ENCODE results near the gene UBA6. TPM values are rescaled to one million over a fixed set of nuclear protein-coding genes. Genes with fewer than 3 reads are reported as not detected.

UBA6 gene
- total RNA-seq, 1 experiment from 2014 or later, result 81.5 TPM

- TF ChIP-seq SP1 (CRISPR knock-in tag; conservative IDR thresholded peaks at IDR 0.05) (no peak), TCF7 (CRISPR knock-in tag; IDR thresholded peaks at IDR 0.05; ENCODE audit: low read depth) (no peak), ZMAT4 (CRISPR knock-in tag; IDR thresholded peaks at IDR 0.05) (no peak), GABPB1 (CRISPR knock-in tag; IDR thresholded peaks at IDR 0.05) (no peak)
Observed at GRCh38 chr4:67721315-67721769, 20.4 kb upstream of the UBA6 start (continued).

GRCh38 chr4:67719953-67720617, 19.1 kb upstream of the UBA6 start:
- ATAC-seq (no peak), DNase-seq (ENCODE audit: low spot score) (no peak)
- Mint-ChIP-seq H3K27me3 (ENCODE audit: low read depth) (no peaks in the 10 kb centered on the region), H3K9me3 (peaks cover 8% of the 10 kb centered on the region), H3K4me1 (peaks cover 26% of the 10 kb centered on the region), H3K4me3 (no peak overlapping the region), H3K36me3 (peaks cover 36% of the 10 kb centered on the region), H3K27ac (no peak overlapping the region)
- ChIA-PET CTCF (no interaction called here), POLR2A (interaction anchor here (1.1 kb wide), 1 partner anchor 175 kb away, joined by 3 read pairs; the partner anchor contains the start of gene CENPC)
- no peak for TF ChIP-seq AR (CRISPR knock-in tag; IDR thresholded peaks at IDR 0.05)

- H3K9me3 Mint-ChIP-seq, result peaks cover 8% of the 10 kb centered on the region
- no peak overlapping the region for H3K27ac Mint-ChIP-seq
- H3K4me1 Mint-ChIP-seq, result peaks cover 32% of the 10 kb centered on the region
- no peak for ATAC-seq
- no peak for DNase-seq (ENCODE audit: low spot score)
- CTCF ChIA-PET, result no interaction called here
- no peaks in the 10 kb centered on the region for H3K27me3 Mint-ChIP-seq (ENCODE audit: low read depth)
- POLR2A ChIA-PET, result no interaction called here
- TF ChIP-seq E2F4 (CRISPR knock-in tag; IDR thresholded peaks at IDR 0.05; ENCODE audit: borderline replicate concordance, low read depth) (no peak), NFYB (CRISPR knock-in tag; conservative IDR thresholded peaks at IDR 0.05; ENCODE audit: low read depth) (no peak), CREM (CRISPR knock-in tag; IDR thresholded peaks at IDR 0.05) (no peak), IRF1 (CRISPR knock-in tag; IDR thresholded peaks at IDR 0.05) (no peak), EMX1 (CRISPR knock-in tag; IDR thresholded peaks at IDR 0.05) (no peak), E2F1 (CRISPR knock-in tag; IDR thresholded peaks at IDR 0.05) (no peak), ZNF281 (CRISPR knock-in tag; IDR thresholded peaks at IDR 0.05) (no peak), HMGXB4 (CRISPR knock-in tag; IDR thresholded peaks at IDR 0.05) (no peak)
- H3K36me3 Mint-ChIP-seq, result peaks cover 39% of the 10 kb centered on the region
- H3K4me3 Mint-ChIP-seq, result no peak overlapping the region
Observed at GRCh38 chr4:67718848-67719247, 17.9 kb upstream of the UBA6 start.
